ENCODE measurements around the gene VAMP2.
A peak's percentile ranks its signal among the peaks of the same experiment; 100 is the strongest.

VAMP2 gene

DNA sequence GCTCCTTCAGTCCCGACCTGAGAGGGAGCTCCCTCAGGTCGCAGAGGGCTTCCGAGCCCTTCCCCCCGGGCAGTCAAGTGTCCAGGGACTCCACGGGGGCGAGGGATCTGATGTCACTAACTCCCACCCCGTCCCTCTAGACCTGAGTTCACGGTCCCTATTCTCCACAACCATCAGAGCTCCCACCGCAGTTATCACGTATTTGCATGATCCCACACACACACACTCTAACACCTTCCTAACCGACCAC, 6.8 kb downstream of the VAMP2 start:
- peak in 1 of 58 donors; percentile 66 for DNase-seq

DNA sequence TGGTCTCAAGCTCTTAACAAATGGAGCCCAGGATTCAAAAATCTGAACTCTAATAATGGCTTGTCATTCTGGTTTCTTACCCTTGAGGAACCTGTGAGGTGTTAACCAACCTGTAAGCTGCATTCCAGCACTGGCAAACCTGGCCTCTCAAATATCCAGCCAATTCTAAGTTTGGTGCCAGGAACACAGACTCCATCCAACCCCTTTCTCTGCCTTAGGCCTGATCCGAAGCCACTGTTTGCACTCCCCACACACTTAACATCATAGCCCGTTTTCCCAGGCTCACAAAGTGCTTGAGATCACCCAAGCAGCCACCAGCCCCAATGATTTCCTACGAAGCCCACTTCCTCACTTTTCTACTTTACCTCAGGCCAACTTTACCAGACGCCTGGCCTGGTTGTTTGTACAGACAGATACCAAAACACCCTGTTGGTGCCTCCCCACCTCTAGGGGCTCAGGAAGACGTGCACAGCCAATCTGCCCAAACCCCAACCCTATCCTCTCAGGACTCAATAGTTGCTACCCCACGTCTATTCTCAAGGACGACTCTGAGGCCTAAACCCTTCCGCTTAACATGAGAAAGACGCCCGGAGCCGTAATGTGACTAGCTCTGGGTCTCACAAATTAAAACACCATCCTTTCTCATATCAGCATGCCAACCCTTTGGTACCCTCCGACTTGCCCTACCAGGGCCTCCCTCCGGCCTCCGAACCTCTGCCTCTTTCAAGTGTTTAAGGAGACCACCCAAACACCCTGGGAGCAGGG, 7.3 kb downstream of the VAMP2 start:
- peak in 2 of 58 donors; percentile 12 to 17 for DNase-seq

DNA sequence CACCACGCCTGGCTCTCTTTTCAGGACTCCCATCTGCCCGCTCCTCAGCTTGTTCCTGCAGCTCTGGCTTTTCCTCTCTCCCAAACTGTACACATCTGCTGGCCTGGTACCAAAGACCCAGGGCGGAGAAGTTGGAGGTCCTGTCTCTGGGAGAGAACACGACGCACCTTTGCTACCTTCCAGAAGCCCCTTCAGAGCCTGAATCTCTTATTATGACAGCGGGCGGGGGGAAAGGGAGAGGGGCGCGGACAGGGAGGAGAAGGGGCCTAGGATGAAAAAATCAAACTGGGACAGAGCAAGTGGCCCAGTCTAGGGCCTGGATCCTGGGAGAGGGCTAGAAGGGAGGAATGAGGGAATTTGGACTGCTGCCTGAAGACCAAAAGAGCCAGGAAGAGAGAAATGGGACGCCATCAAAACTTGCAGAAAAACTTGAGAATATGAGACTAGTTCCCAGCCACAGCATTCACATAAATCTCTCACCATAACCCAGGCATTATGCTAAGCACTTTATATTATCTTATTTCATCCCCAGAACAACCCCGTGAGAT, 8.1 kb downstream of the VAMP2 start:
- DNase-seq, result no peak

DNA sequence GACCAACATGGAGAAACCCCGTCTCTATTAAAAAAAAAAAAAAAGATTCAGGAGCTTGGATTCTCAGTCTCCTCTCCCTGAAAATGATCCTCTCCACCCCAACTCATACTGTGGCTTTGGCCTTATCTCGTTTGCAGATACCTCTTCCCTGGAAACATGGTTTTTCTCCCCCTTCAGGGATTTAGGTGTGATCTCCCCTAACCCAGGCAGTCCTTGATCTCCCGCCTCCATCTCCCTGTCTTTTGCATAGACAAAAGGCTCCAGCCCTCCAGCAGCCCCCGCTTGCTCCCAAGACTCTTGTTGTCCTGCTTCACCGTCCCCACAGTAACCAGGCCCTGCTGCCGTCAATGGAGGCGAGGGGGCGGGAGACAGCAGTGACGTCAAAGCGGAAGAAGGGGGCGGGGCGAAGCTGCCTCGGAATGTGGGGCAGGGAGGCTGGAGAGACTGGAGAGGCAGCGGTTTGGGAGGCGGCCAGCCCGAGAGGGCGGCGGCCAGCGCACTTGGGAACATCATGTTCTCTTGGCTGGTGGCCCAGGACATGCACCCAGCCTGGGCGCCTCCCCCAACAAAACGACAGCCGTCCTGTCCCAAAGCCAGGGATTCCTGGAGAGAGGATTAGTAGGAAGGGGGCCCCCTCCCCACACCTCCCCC, 8.7 kb downstream of the VAMP2 start:
- DNase-seq, result peak; percentile 65 to 99 (median 96)

DNA sequence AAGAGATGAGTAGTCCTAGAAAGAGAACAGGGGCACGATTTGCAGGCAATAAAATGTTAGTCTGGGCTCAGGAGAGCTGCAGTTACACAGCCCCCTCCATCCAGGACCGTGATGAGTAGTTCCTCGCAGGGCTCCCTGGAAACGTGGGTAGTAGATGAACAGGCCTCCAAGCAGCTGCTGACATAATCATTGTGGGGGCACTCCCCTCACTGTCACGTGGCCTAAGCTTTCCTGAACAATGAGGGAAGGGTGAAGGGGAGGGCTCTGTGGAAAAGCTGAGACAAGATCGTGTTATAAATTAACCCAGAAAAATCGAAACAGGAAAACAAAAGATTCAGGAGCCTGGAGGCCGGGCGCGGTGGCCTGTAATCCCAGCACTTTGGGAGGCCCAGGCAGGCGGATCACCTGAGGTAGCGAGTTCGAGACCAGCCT, 9.2 kb downstream of the VAMP2 start:
- peak in 54 of 58 donors; percentile 19 to 90 (median 64) for DNase-seq

DNA sequence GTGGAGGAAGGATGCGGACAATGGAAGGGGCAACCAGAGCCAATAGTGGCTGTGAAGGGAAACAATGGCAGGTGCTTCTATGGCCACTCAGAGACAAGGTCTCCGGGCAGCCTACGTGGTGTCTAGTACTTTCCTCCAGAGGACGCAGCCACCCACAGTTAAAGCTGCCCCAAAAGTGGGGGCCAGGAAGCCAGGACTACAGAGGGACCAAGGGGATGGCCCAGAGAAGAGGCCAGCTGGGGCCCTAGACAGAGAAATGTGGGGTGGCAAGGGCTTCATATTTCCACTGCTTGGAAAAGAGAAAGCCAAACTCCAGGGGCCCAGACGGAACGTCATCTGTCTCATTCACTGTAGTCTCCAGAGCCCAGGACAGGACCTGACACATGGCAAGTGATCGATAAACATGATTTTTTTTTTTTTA, 9.7 kb downstream of the VAMP2 start:
- no peak for DNase-seq

DNA sequence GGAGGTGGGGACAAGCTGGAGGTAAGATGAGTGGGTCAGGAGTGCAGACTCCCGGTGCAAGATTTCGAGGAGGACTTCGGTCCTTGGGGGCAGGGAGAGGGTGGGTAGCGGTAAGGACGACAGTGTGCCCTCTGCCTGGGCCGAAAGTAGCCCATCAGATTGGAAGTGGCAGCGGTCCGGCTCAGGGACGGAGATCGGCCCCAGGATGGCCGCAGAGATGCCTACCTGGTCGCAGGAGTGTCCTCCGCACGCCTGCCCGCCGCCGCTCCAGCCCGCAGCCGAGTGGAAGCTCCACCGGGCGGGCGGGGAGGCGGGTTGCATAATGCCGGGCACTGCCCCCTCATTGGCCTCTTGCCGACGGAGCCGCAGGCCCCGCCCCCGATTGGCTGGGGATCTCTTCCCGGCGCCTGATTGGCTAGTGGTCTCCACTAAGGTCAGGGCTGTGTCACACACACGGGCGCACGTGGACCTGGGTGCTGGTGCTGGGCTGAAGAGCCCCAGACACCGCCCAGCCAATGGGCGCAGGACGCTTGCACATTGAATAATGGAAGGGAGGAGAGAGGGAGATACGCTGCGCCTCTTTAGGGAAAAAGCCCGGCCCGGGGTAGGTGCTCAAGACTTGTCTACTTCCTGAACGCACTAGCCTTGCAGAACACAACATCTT, 10.5 kb downstream of the VAMP2 start, which contains the start of gene PER1:
PER1 (minus strand) TSS at position 293 of the 664 bp plus-strand sequence. CDS start 1,698 bp downstream, outside the sequence.
- peak; percentile 70 to 98 (median 94) for DNase-seq

DNA sequence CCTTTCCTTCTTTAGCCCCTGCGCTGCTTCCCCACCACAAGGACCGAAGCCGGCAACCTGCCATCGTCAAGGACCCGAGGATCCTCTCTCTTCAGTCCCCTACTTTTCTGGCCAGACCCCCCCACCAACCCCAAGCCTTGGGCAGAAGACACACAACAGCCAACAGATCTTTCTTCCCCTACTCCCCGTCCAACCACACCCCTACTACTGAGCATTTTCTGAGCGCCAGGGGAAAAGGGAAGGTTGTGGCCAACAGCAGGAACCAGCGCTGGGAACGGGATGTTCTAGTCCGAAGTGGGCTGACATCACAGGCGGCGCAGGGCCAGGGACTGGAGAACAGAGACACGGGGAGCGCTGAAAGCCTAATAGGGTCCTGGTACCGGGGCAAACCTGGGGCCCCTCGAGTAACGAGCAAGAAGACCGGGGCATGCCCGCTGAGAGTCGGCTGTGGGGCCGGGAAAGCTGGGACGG, 11.1 kb downstream of the VAMP2 start:
- peak in 53 of 58 donors; percentile 33 to 79 (median 65) for DNase-seq

DNA sequence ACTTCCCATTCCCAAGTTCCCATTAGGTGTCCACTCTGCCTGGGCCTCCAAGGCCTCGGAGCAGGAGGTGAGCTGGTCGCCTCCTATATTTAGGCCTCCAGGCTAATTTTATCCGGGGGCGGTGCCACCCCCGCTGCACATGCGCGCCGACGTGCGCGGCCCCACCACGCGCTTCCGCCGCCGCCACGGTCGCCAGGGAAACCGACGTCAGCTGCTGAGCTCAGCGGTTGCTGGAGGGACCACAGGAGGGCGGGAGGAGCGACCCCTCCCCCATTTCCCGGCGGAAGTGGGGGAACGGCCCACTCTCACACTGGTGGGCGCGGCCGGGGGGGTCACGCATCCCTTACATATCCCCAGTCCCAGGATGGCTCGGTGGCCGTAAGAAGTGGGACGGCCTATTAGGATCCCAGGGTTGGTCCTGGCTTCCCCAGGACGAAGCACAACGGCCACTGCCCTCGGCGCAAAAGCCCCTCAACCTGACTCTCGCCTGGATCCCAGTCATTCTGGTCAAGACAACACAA, 11.6 kb downstream of the VAMP2 start:
- DNase-seq, result peak; percentile 36 to 93 (median 82)

DNA sequence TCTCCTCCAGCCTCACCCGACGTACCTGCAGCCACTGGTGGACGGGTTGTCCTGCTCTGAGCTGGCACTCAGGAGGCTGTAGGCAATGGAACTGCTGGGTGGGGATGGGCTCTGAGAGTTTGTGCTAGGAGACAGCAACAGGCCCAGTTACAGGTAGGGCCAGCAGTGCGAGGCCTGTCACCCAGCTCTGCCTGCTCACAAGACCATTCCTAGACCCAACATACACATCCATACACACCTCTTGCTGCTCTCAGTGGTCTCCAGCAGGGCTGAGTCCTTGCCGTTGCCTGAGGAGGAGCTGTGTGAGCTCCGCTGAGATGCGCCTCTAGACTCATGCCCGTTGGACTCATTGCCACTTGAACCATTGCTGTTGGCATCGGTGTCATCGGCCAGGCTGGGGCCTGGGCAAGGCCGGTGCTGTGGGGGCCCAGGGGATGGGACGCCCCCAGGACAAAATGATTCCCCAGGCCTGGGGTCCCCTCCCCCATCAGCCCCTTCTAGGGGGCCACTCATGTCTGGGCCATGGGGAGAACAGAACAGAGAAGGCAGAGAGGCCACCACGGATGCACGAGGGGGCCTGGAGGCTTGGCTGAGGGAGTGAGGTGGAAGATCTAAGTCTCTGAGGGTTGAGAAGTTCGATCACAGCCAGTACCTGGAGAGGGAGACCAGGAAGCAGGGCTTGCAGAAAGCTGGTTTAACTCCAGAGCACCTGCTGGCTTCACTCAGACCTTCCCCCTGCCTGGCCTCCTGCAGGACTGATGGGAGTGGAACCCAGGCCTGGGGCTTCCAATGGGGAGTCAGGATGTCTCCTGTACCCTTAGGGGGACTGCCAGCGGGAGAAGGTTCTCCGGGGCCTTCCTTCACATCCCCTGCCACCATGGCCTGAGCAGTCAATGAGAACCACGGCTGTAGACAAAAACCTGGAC, 12.3 kb downstream of the VAMP2 start:
- DNase-seq, result no peak

DNA sequence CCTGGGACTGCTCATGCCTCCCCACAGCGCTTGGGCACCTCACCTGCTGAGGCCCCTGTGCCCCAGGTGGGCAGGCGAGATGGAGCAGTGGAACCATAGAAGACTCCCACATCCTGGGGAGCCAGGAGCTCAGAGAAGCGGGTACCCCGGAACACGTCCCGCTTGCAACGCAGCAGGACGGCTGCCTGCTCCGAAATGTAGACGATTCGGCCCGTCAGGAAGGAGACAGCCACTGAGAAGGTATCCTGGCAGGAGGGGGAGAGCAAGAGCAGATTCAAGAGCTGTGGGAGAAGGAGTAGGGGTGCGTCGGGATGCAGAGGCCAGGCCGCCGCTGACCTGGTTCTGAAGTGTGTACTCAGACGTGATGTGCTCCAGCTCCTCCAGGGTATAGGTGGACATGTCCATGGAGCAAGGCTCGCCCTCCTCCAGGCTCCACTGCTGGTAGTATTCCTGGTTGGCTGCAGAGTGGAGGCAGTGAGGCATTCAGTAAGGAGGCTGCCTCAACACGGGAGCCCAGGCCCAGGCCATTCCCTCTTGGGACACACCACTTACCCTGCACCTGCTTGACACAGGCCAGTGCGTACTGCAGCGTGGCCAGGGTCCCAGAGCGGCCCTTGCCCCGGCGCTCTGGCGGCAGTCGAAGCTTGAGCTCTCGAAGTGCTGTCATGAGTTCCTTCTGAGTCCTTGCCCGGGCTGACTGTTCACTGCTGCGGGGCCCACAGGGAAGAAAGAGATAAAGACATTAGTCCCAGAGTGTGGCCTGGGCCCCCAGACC, 13.1 kb downstream of the VAMP2 start:
- no peak for DNase-seq

DNA sequence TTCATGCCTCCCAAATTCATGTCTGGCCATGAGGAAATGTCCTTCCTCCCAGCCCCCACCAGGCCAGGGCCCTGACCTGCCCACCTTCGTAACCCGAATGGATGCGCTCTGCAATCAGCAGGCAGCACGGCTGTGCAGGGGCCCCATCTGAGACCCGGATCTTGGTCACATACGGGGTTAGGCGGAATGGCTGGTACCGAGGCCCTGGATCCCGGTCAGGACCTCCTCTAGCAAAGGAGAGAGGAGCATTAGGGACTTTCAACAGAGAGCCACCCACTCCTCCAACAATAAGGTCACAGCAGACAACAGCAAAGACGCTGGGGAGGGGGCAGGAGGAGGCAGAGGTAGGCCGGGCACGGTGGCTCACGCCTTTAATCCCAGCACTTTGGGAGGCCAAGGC, 14.2 kb downstream of the VAMP2 start:
- no peak for DNase-seq

DNA sequence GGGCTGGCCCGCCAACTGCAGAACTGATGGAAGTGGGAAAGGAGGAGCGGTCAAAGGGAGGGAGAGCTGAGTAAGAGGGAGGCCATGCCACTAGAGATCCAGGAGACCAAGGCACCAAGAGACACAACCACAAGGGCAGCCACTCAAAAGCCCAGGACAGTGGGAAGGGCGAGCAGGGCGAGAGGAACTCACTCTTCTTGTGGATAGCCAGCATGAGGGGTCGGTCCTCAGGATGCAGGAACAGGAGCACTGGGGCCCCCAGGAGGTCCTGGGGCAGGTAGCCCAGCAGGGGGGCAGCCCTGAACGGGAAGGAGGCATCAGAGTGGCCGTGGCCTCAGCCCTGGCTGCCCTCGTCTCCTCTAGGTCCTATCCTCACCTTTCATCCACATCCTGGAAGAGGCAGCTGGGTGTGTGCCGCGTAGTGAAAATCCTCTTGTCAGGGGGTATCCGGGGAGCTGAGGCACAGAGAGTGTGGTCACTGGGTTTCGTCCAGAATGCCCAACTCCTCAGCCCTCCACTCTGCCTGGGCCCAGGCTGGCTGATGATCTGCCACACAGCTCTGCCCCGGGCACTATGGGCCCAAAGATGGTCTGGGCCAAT, 14.8 kb downstream of the VAMP2 start:
- DNase-seq, result no peak

DNA sequence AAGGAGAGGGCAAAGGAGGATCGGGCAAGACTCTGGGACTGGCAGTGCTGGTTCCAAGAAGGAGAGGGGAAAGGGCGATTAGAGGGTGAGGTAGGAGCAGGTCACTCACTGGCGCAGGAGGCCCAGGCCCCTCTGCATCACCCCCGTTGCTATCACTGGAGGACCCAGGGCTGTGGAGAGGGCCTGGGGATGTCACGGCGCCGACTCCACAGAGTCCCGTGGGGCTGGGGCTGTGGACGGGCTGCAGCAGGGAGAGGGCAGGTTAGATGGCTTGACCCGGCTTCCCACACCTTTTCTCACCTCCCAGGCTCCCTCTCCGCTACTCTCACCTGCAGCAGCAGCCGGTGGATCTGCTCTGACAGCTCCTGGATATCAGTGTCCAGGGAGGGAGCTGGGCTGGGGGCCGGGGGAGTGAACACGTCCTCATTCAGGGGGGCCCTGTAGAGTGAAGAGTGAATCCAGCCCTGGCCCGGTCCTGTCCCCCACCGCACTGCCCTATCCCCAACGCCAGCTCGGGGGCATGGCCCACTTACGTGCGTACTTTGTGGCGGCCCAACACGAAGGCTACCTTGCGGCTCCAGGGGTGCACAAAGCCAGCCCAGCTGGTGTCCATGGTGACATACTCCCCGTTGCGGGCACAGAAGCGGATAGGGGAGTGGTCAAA, 15.5 kb downstream of the VAMP2 start:
- DNase-seq, result no peak

DNA sequence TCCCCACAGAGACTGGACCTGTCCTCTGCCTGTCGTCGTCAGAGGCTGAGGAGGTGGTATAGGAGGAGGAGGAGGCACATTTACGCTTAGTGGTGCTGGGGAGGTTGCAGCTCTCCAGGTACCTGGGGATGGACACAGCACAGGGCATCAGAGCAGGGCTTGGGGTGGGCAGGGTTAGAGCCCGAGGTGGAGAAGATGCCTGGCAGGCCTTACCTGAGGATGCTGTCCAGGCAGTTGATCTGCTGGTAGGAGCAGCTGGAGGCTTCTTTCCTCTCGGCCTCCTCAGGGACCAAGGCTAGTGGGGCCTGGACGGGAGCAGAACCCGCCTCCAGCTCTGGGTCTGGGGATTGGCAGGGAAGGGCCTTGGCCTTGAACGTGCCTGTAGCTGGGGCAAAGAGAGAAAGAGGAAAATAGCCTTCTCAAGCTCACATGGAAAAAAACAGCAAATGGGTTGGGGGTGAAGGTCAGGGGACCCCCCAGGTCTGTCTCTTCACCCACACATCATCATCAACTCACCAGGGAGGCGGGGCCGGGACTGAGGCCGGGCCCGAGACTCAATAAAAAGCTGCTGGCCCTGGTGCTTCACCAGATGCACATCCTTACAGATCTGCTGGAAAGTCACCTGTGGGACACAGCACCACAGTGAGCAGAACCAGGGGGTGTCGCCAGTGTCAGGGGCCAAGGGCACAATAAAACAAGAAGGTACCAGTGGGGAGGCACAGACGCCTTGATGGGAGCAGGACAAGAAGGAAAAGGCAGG, 16.2 kb downstream of the VAMP2 start:
- no peak for DNase-seq

DNA sequence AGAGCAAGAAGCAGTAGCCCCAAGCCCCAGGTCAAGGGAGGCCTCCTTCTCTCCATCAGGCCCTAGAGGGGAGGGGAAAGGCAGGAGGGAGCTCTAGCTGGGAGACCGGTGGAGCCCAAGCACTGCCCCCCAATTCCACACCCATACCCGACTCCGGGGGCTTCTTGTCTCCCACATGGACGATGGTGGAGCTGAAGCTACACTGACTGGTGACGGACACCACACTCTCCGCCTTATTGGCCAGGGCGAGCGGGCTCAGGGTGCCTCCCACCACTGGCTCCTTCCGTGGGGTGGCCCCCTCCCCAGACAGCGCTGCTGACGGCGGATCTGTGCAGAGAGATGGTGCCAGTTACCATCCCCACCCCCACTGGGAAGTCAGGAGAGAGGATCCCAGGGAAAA, 16.9 kb downstream of the VAMP2 start:
- no peak for DNase-seq

DNA sequence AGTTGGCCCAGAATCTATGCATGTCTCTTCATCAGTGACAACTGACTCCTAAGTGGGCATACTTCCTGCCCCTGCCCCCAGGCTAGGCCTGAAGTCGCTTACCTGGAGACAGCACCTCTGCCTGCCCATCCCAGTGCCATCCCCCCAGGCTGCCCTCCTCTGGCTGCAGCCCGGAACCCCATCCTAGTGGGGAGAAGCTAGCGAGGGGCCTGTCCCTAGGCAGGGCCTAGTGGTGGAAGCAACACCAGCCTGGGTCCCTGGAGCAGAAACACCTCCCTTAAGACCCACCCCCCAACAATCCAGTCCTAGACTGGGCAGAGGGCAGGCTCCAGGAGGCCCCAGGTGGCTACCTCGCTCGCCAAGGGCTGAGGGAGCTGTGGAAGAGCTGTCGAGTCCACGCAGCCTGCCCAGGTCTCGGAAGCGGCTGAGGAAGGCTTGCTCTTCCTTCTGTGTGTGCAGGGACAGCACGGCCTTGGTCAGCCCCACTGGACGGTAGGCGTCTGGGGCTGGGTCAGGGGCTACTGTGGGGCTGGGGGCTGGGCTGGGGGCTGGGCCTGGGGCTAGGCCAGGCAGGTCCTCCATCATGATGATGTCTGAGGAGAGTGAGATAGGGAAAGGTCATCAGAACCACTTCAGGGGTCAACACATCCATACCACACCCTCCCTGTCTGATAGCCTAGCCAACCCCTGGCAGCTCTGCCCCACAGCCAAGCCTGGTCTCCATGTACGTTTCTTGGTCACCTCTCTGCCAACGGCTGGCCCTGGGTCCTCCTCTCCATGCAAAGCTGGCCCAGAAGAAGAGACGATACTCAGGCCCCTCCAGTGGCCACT, 18.1 kb downstream of the VAMP2 start:
- DNase-seq, result no peak
